ENCODE results near the gene PDS5B. TPM values are rescaled to one million over a fixed set of nuclear protein-coding genes. Genes with fewer than 3 reads are reported as not detected.
"Not testable (repeated sequence)": the region's sequence is repeated elsewhere in the genome, so short reads cannot be mapped to it uniquely, and the experiment has no call there.

The PDS5B gene
- total and polyA plus RNA-seq, 2 experiments from 2014 or later: 16.6 to 34.0 TPM

DNA sequence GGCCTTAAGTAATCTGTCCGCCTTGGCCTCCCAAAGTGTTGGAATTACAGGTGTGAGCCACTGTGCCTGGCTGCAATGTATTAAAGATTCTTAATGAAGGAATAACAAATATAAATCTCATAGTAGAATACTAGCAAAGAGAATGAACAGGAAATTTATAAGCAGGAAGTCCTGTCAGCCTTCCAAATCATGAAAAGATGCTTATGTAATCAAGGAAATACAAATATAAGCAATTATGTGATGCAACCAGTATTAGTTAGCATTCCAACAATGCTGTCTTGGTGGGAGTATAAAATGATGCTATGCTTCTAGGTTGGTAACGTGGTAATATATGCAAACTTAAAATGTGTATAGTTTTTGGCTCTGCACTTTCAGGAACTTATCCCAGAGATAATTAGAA is 133.8 kb downstream of the PDS5B start:
- peaks cover 8% of the 10 kb centered on the region for H3K79me2 ChIP-seq
- H3K27ac ChIP-seq: no peak overlapping the region

GRCh38 chr13:32721131-32722034 is 135.1 kb downstream of the PDS5B start:
- H3K27ac ChIP-seq; H3K27me3 ChIP-seq; H3K9me3 ChIP-seq (ENCODE audit: low read depth); H3K4me3 ChIP-seq; DNase-seq (ENCODE audit: low spot score); H2AFZ ChIP-seq; H3K4me2 ChIP-seq; H3K9me2 ChIP-seq (replicated peaks; ENCODE audit: insufficient read depth); H3K36me3 ChIP-seq (replicated peaks; ENCODE audit: insufficient read depth, low read depth); H3K4me1 ChIP-seq (ENCODE audit: insufficient read depth); H4K20me1 ChIP-seq (ENCODE audit: insufficient read depth, poor library complexity, severe bottlenecking): not testable (repeated sequence)
- peaks cover 16% of the 10 kb centered on the region for H3K79me2 ChIP-seq
- WGBS (ENCODE audit: low lambda C conversion rate, missing lambda C conversion rate): 98% methylated on average over 18 of the region's 58 CpGs

More for the DNA sequence above, 133.8 kb downstream of the PDS5B start:
- 98% methylated on average over 2 of the region's 2 CpGs for WGBS (ENCODE audit: low lambda C conversion rate, missing lambda C conversion rate)
- no peak overlapping the region for H3K4me2 ChIP-seq
- no peaks in the 10 kb centered on the region for H3K27me3 ChIP-seq
- H3K9me2 ChIP-seq (replicated peaks; ENCODE audit: insufficient read depth): no peaks in the 10 kb centered on the region
- DNase-seq (ENCODE audit: low spot score): no peak
- no peaks in the 10 kb centered on the region for H3K36me3 ChIP-seq (replicated peaks; ENCODE audit: insufficient read depth, low read depth)
- H3K4me1 ChIP-seq (ENCODE audit: insufficient read depth): no peaks in the 10 kb centered on the region
- H4K20me1 ChIP-seq (ENCODE audit: insufficient read depth, poor library complexity, severe bottlenecking): no peaks in the 10 kb centered on the region
- H2AFZ ChIP-seq: no peak overlapping the region
- H3K4me3 ChIP-seq: no peak overlapping the region
- TF ChIP-seq EZH2phosphoT487 (IDR thresholded peaks at IDR 0.05; ENCODE audit: low read depth, severe bottlenecking, unreplicated experiment) (no peak), EZH2 (IDR thresholded peaks at IDR 0.05; ENCODE audit: borderline replicate concordance) (no peak), CTCF (IDR thresholded peaks at IDR 0.05; ENCODE audit: poor library complexity) (no peak)
- no peaks in the 10 kb centered on the region for H3K9me3 ChIP-seq (ENCODE audit: low read depth)

GRCh38 chr13:32722340-32722739 is 136.1 kb downstream of the PDS5B start:
- no peak for DNase-seq (ENCODE audit: low spot score)
- Histone ChIP-seq H3K27me3 (no peaks in the 10 kb centered on the region), H3K27ac (no peak overlapping the region), H3K4me1 (ENCODE audit: insufficient read depth) (no peaks in the 10 kb centered on the region), H3K4me3 (no peak overlapping the region), H3K9me3 (ENCODE audit: low read depth) (no peaks in the 10 kb centered on the region), H4K20me1 (ENCODE audit: insufficient read depth, poor library complexity, severe bottlenecking) (no peaks in the 10 kb centered on the region), H2AFZ (no peak overlapping the region), H3K9me2 (replicated peaks; ENCODE audit: insufficient read depth) (no peaks in the 10 kb centered on the region), H3K79me2 (peaks cover 16% of the 10 kb centered on the region), H3K4me2 (no peak overlapping the region), H3K36me3 (replicated peaks; ENCODE audit: insufficient read depth, low read depth) (no peaks in the 10 kb centered on the region)
- WGBS (ENCODE audit: low lambda C conversion rate, missing lambda C conversion rate): 94% methylated on average over 2 of the region's 2 CpGs
- TF ChIP-seq EZH2 (IDR thresholded peaks at IDR 0.05; ENCODE audit: borderline replicate concordance): no peak
- no peak for TF ChIP-seq EZH2phosphoT487 (IDR thresholded peaks at IDR 0.05; ENCODE audit: low read depth, severe bottlenecking, unreplicated experiment)
- TF ChIP-seq CTCF (IDR thresholded peaks at IDR 0.05; ENCODE audit: poor library complexity): no peak

GRCh38 chr13:32723987-32724386 is 137.7 kb downstream of the PDS5B start:
- Histone ChIP-seq H3K27ac (no peak overlapping the region), H3K4me1 (ENCODE audit: insufficient read depth) (no peaks in the 10 kb centered on the region), H3K9me3 (ENCODE audit: low read depth) (no peaks in the 10 kb centered on the region), H3K79me2 (peaks cover 13% of the 10 kb centered on the region), H4K20me1 (ENCODE audit: insufficient read depth, poor library complexity, severe bottlenecking) (no peaks in the 10 kb centered on the region), H3K4me3 (no peak overlapping the region), H3K36me3 (replicated peaks; ENCODE audit: insufficient read depth, low read depth) (no peaks in the 10 kb centered on the region), H3K4me2 (no peak overlapping the region), H3K27me3 (no peaks in the 10 kb centered on the region), H3K9me2 (replicated peaks; ENCODE audit: insufficient read depth) (no peaks in the 10 kb centered on the region), H2AFZ (no peak overlapping the region)
- no peak for DNase-seq (ENCODE audit: low spot score)
- 96% methylated on average over 3 of the region's 3 CpGs for WGBS (ENCODE audit: low lambda C conversion rate, missing lambda C conversion rate)
- TF ChIP-seq CTCF (IDR thresholded peaks at IDR 0.05; ENCODE audit: poor library complexity) (no peak), EZH2phosphoT487 (IDR thresholded peaks at IDR 0.05; ENCODE audit: low read depth, severe bottlenecking, unreplicated experiment) (no peak), EZH2 (IDR thresholded peaks at IDR 0.05; ENCODE audit: borderline replicate concordance) (no peak)
